ENCODE measurements around the gene NIBAN1.

DNA sequence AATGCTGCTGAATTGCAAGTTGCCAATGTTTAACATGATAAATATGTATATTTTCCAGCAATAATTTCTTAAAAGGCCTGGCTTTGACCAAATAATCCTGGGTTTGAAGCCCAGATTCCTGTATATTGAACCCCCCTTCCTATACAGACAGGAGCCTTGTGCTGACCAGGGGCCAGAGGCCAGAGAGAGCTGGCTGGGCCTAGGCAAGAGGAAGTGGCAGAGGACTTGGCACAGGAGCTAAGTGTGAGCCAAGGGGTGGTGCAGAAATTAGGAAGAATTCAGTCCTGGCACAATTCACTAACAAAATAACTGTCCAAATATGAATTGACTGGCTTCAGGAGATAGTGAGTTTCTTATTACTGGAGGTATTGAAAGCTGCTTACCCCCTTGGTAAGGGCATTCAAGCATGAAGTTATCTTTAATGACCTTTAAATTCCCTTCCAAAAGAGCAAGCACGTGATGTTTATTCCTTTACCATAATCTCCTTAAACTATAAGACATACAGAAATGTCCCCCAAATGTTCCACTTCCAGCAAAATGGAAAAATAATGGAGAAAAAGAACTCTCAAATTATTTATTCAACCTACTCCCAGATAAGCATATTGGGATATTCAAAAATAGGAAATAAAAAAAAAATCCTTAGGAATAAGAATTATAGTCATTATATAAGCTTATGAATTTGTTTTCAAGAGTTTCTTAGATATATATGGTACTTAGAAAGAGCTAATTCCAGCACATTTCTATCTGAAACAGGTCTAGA, 26.6 kb downstream of the NIBAN1 start:
- TF ChIP-seq, protein P1, sequence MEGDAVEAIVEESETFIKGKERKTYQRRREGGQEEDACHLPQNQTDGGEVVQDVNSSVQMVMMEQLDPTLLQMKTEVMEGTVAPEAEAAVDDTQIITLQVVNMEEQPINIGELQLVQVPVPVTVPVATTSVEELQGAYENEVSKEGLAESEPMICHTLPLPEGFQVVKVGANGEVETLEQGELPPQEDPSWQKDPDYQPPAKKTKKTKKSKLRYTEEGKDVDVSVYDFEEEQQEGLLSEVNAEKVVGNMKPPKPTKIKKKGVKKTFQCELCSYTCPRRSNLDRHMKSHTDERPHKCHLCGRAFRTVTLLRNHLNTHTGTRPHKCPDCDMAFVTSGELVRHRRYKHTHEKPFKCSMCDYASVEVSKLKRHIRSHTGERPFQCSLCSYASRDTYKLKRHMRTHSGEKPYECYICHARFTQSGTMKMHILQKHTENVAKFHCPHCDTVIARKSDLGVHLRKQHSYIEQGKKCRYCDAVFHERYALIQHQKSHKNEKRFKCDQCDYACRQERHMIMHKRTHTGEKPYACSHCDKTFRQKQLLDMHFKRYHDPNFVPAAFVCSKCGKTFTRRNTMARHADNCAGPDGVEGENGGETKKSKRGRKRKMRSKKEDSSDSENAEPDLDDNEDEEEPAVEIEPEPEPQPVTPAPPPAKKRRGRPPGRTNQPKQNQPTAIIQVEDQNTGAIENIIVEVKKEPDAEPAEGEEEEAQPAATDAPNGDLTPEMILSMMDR (conservative IDR thresholded peaks at IDR 0.05), result no peak
- no peak for TF ChIP-seq ZFX (IDR thresholded peaks at IDR 0.05)

Data from C4-2B (cell line).